Fibroblast of peridontal ligament (primary cell): Measurements from ENCODE around the gene CD37.
"Not testable (repeated sequence)": the region's sequence is repeated elsewhere in the genome, so short reads cannot be mapped to it uniquely, and the experiment has no call there.

Source experiments
- DNase-seq: peaks from one replicate; pipeline ENCODE4 v3.0.0-alpha.2; 2010; ENCODE audit errors: extremely low read depth

CD37 gene

GRCh38 chr19:49335071-49335783 is at the start of gene CD37:
CD37 (plus strand) TSS chr19:49335406; CDS start chr19:49335541, 135 bp downstream.
- no peak for DNase-seq

GRCh38 chr19:49287141-49287770 is 48.0 kb upstream of the CD37 start:
- DNase-seq = no peak

GRCh38 chr19:49288205-49288604 is 47.0 kb upstream of the CD37 start:
- DNase-seq = not testable (repeated sequence)

GRCh38 chr19:49289286-49289685 is 45.9 kb upstream of the CD37 start:
- DNase-seq = not testable (repeated sequence)

- no peak for DNase-seq
Measured at GRCh38 chr19:49290517-49290916, 44.7 kb upstream of the CD37 start.

- no peak for DNase-seq
Measured at GRCh38 chr19:49294401-49294800, 40.8 kb upstream of the CD37 start.

- DNase-seq = no peak
Measured at GRCh38 chr19:49295208-49295880, 39.9 kb upstream of the CD37 start.

- DNase-seq = peak; percentile 39
Measured at GRCh38 chr19:49297403-49297802, 37.8 kb upstream of the CD37 start.

- DNase-seq = not testable (repeated sequence)
Measured at GRCh38 chr19:49298653-49299052, 36.6 kb upstream of the CD37 start.

- DNase-seq = peak; percentile 48
Measured at GRCh38 chr19:49301165-49301865, 33.9 kb upstream of the CD37 start.

- no peak for DNase-seq
Measured at GRCh38 chr19:49301866-49302252, 33.3 kb upstream of the CD37 start.

- not testable (repeated sequence) for DNase-seq
Measured at GRCh38 chr19:49306734-49307133, 28.5 kb upstream of the CD37 start.

GRCh38 chr19:49309087-49309486 is 26.1 kb upstream of the CD37 start:
- no peak for DNase-seq

- DNase-seq = no peak
Measured at GRCh38 chr19:49315111-49315510, 20.1 kb upstream of the CD37 start.

GRCh38 chr19:49316284-49316683 is 18.9 kb upstream of the CD37 start:
- no peak for DNase-seq

GRCh38 chr19:49318296-49318695 is 16.9 kb upstream of the CD37 start:
- DNase-seq = no peak

- DNase-seq = no peak
Measured at GRCh38 chr19:49324801-49325576, 10.2 kb upstream of the CD37 start, which contains the start of gene SLC6A16. SLC6A16 (minus strand) TSS chr19:49325191; CDS start chr19:49311347, 13,844 bp downstream.

- not testable (repeated sequence) for DNase-seq
Measured at GRCh38 chr19:49325756-49326155, 9.4 kb upstream of the CD37 start.

- no peak for DNase-seq
Measured at GRCh38 chr19:49326165-49326704, 9.0 kb upstream of the CD37 start.

- no peak for DNase-seq
Measured at GRCh38 chr19:49327878-49328544, 7.2 kb upstream of the CD37 start.
